ENCODE measurements around the gene RHAG.
"Not testable (repeated sequence)": the region's sequence is repeated elsewhere in the genome, so short reads cannot be mapped to it uniquely, and the experiment has no call there.

The RHAG gene

GRCh38 chr6:49609285-49609684, 27.4 kb downstream of the RHAG start (continued):
- TF ChIP-seq, protein P1, sequence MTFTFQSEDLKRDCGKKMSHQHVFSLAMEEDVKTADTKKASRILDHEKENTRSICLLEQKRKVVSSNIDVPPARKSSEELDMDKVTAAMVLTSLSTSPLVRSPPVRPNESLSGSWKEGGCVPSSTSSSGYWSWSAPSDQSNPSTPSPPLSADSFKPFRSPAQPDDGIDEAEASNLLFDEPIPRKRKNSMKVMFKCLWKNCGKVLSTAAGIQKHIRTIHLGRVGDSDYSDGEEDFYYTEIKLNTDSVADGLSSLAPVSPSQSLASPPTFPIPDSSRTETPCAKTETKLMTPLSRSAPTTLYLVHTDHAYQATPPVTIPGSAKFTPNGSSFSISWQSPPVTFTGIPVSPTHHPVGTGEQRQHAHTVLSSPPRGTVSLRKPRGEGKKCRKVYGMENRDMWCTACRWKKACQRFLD (tag by site-specific recombination; IDR thresholded peaks at IDR 0.05) = no peak
- TF ChIP-seq ZIC2 (tag by site-specific recombination; IDR thresholded peaks at IDR 0.05) (no peak), ZNF280D (tag by site-specific recombination; IDR thresholded peaks at IDR 0.05) (no peak), ZNF514 (tag by site-specific recombination; IDR thresholded peaks at IDR 0.05) (no peak)
- TF ChIP-seq, protein P2, sequence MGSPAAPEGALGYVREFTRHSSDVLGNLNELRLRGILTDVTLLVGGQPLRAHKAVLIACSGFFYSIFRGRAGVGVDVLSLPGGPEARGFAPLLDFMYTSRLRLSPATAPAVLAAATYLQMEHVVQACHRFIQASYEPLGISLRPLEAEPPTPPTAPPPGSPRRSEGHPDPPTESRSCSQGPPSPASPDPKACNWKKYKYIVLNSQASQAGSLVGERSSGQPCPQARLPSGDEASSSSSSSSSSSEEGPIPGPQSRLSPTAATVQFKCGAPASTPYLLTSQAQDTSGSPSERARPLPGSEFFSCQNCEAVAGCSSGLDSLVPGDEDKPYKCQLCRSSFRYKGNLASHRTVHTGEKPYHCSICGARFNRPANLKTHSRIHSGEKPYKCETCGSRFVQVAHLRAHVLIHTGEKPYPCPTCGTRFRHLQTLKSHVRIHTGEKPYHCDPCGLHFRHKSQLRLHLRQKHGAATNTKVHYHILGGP (tag by site-specific recombination; IDR thresholded peaks at IDR 0.05) = no peak
- TF ChIP-seq, protein P3, sequence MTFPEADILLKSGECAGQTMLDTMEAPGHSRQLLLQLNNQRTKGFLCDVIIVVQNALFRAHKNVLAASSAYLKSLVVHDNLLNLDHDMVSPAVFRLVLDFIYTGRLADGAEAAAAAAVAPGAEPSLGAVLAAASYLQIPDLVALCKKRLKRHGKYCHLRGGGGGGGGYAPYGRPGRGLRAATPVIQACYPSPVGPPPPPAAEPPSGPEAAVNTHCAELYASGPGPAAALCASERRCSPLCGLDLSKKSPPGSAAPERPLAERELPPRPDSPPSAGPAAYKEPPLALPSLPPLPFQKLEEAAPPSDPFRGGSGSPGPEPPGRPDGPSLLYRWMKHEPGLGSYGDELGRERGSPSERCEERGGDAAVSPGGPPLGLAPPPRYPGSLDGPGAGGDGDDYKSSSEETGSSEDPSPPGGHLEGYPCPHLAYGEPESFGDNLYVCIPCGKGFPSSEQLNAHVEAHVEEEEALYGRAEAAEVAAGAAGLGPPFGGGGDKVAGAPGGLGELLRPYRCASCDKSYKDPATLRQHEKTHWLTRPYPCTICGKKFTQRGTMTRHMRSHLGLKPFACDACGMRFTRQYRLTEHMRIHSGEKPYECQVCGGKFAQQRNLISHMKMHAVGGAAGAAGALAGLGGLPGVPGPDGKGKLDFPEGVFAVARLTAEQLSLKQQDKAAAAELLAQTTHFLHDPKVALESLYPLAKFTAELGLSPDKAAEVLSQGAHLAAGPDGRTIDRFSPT (tag by site-specific recombination; IDR thresholded peaks at IDR 0.05) = no peak

- CTCF ChIA-PET = interaction anchor here (0.5 to 9.4 kb wide), 11 partner anchors 12 to 934 kb away, joined by 3 to 234 read pairs (median 6); partner anchors contain the start of genes C6orf141 and CENPQ
- POLR2A ChIA-PET; H3K36me3 ChIP-seq (ENCODE audit: control insufficient read depth in 2 of 2, insufficient read depth in 1 of 2, low read length in 2 of 2); H3K9me3 ChIP-seq (ENCODE audit: control insufficient read depth, insufficient read depth, low read depth, low read length); H3K27ac ChIP-seq (ENCODE audit: extremely low read depth, low read depth, low read length); H3K4me3 ChIP-seq (ENCODE audit: low read depth, low read length); H3K4me1 ChIP-seq (ENCODE audit: control insufficient read depth, insufficient read depth, low read length): not testable (repeated sequence)
These were observed 28.4 kb downstream of the RHAG start for GRCh38 chr6:49608275-49608674.

GRCh38 chr6:49607391-49607982, 29.2 kb downstream of the RHAG start:
- Histone ChIP-seq H3K9me3 (ENCODE audit: control insufficient read depth, insufficient read depth, low read depth, low read length) (no peaks in the 10 kb centered on the region), H3K4me3 (ENCODE audit: low read depth, low read length) (no peak overlapping the region), H3K4me1 (ENCODE audit: control insufficient read depth, insufficient read depth, low read length) (no peaks in the 10 kb centered on the region), H3K36me3 (ENCODE audit: control insufficient read depth in 2 of 2, insufficient read depth in 1 of 2, low read length in 2 of 2) (no peaks in the 10 kb centered on the region), H3K27ac (ENCODE audit: extremely low read depth, low read depth, low read length) (no peak overlapping the region)
- ChIA-PET CTCF (interaction anchor here (0.5 to 9.4 kb wide), 31 partner anchors 11 to 316 kb away, joined by 3 to 234 read pairs (median 4); partner anchors contain the start of genes C6orf141, CENPQ and CRISP3), POLR2A (interaction anchor here (1.2 kb wide), 1 partner anchor 75 kb away, joined by 4 read pairs; no protein-coding TSS in a partner anchor)
- TF ChIP-seq ZNF211 (tag by site-specific recombination; IDR thresholded peaks at IDR 0.05; ENCODE audit: low read depth) = no peak
- TF ChIP-seq BCL11B (tag by site-specific recombination; IDR thresholded peaks at IDR 0.05; ENCODE audit: low read depth) = no peak
- TF ChIP-seq ZBTB1 (tag by site-specific recombination; IDR thresholded peaks at IDR 0.05) = no peak
- TF ChIP-seq KLF7 (tag by site-specific recombination; IDR thresholded peaks at IDR 0.05; ENCODE audit: borderline replicate concordance) = no peak
- no peak for TF ChIP-seq ZNF302 (tag by site-specific recombination; IDR thresholded peaks at IDR 0.05; ENCODE audit: low read depth)

Measured in HEK293 (cell line).